Activated T-cell treated with anti-CD3 and anti-CD28 coated beads, Interleukin-2, amount 50 U/mL, for 72 hours (primary cell): Measurements from ENCODE around the gene ANKRD60. TPM values are rescaled to one million over a fixed set of nuclear protein-coding genes. Genes with fewer than 3 reads are reported as not detected.

Experiments used
- ATAC-seq, 2 donors: fragments of 150-1000 bp; cut with Tn5 transposase; replicated peaks in 1 of 2; 2 replicates each; pipeline ENCODE4 v1.10.0; 2021; ENCODE audit warnings: moderate library complexity in 2 of 2, mild to moderate bottlenecking in 1 of 2
- DNase-seq, 2 donors: peaks; one replicate each; pipeline ENCODE4 v3.0.0; 2021 to 2022; ENCODE audit warnings: mixed read lengths in 1 of 2
- H3K27ac Mint-ChIP-seq: one replicate; pipeline ENCODE4 v1.8.0; 2022; ENCODE audit warnings: mild to moderate bottlenecking, moderate library complexity, mixed read lengths
- H3K27me3 Mint-ChIP-seq: one replicate; pipeline ENCODE4 v1.8.0; 2022; ENCODE audit warnings: low read depth, mixed read lengths
- H3K36me3 Mint-ChIP-seq, 2 donors: one replicate each; pipeline ENCODE4 v1.8.0; 2022; ENCODE audit warnings: mixed read lengths in 2 of 2, mild to moderate bottlenecking in 1 of 2; ENCODE audit not compliant: insufficient read depth in 2 of 2
- H3K4me1 Mint-ChIP-seq: one replicate; pipeline ENCODE4 v1.8.0; 2022; ENCODE audit warnings: low read depth, mixed read lengths
- H3K4me3 Mint-ChIP-seq, 2 donors: one replicate each; pipeline ENCODE4 v1.8.0; 2022; ENCODE audit warnings: mild to moderate bottlenecking in 2 of 2, mixed read lengths in 2 of 2, moderate library complexity in 2 of 2
- H3K9me3 Mint-ChIP-seq, 2 donors: one replicate each; pipeline ENCODE4 v1.8.0; 2022; ENCODE audit warnings: mixed read lengths in 2 of 2
- total RNA-seq, 2 donors: library from RNA; stranded (reverse); gene quantifications; one replicate each; pipeline ENCODE4 v1.2.3, GENCODE V29; 2022

ANKRD60 gene
- total RNA-seq, 2 donors from 2014 or later = not detected

- peak in 1 of 2 donors; percentile 29 for ATAC-seq
- H3K4me1 Mint-ChIP-seq = no peaks in the 10 kb centered on the region
Measured at GRCh38 chr20:58192567-58192966, 35.9 kb downstream of the ANKRD60 start.

DNA sequence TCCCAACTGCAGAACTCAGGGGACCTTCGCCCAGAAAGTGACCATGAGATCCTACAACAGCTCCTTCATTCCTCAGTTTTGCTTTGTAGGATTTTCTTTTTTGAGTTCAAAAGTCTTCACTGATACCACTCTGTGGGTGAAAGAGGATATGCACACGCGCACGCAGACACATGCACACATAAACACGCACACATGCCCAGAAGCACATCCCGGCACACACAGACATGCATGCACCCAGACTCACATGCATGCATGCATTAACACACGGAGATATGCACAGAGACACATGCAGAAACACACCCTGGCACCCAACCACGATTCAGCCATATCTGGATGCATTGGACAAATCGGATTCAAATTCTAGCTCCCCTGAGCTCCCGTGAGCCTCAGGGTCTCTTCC is 36.4 kb downstream of the ANKRD60 start:
- peaks cover 4 to 5% of the 10 kb centered on the region in 2 donors for H3K9me3 Mint-ChIP-seq
- H3K27ac Mint-ChIP-seq = no peak overlapping the region
- H3K36me3 Mint-ChIP-seq = peaks cover 1 to 3% of the 10 kb centered on the region in 2 donors
- H3K27me3 Mint-ChIP-seq = peaks cover 8% of the 10 kb centered on the region
- ATAC-seq = no peak
- no peak overlapping the region for H3K4me3 Mint-ChIP-seq
- no peak for DNase-seq
- H3K4me1 Mint-ChIP-seq = no peaks in the 10 kb centered on the region

More at GRCh38 chr20:58192567-58192966, 35.9 kb downstream of the ANKRD60 start:
- H3K9me3 Mint-ChIP-seq = peaks cover 4 to 5% of the 10 kb centered on the region in 2 donors
- peaks cover 1 to 3% of the 10 kb centered on the region in 2 donors for H3K36me3 Mint-ChIP-seq
- no peak overlapping the region for H3K4me3 Mint-ChIP-seq
- DNase-seq = peak; percentile 38 to 52
- H3K27me3 Mint-ChIP-seq = peaks cover 8% of the 10 kb centered on the region
- no peak overlapping the region for H3K27ac Mint-ChIP-seq

GRCh38 chr20:58188527-58188926 is 39.9 kb downstream of the ANKRD60 start:
- Mint-ChIP-seq H3K27ac (no peak overlapping the region), H3K36me3 (peaks cover 2 to 3% of the 10 kb centered on the region in 2 donors), H3K4me3 (no peak overlapping the region), H3K27me3 (peaks cover 18% of the 10 kb centered on the region), H3K9me3 (peaks cover 0 to 2% of the 10 kb centered on the region in 2 donors), H3K4me1 (no peaks in the 10 kb centered on the region)
- no peak for ATAC-seq
- DNase-seq = no peak

- Mint-ChIP-seq H3K27me3 (peaks cover 37% of the 10 kb centered on the region), H3K4me3 (no peak overlapping the region), H3K9me3 (peaks cover 0 to 2% of the 10 kb centered on the region in 2 donors), H3K27ac (no peak overlapping the region), H3K4me1 (no peaks in the 10 kb centered on the region), H3K36me3 (peaks cover 2 to 3% of the 10 kb centered on the region in 2 donors)
- DNase-seq (no peak), ATAC-seq (no peak)
Measured at GRCh38 chr20:58184984-58185383, 43.5 kb downstream of the ANKRD60 start.

DNA sequence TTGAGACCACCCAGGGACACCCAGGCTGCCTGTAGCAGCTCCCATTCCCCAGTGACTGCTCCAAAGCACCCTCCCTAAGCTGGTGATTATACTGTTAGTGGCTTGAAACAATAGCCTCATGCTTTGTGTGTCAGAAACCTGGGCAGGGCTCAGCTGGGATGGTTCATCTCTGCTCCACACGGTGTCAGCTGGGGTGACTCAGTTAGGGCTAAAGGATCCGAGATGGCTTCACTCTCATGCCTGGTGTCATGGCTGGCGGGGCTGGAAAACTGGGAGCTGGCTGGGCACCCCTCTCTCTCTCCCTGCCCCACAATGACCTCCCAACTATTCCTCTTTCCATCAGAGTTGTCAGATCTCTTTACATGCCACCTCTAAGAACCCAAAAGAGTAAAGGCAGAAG is 44.4 kb downstream of the ANKRD60 start:
- Mint-ChIP-seq H3K9me3 (peaks cover 0 to 2% of the 10 kb centered on the region in 2 donors), H3K4me1 (no peaks in the 10 kb centered on the region), H3K27me3 (peaks cover 37% of the 10 kb centered on the region), H3K4me3 (no peak overlapping the region), H3K36me3 (peaks cover 2 to 3% of the 10 kb centered on the region in 2 donors), H3K27ac (no peak overlapping the region)
- no peak for ATAC-seq
- no peak for DNase-seq

DNA sequence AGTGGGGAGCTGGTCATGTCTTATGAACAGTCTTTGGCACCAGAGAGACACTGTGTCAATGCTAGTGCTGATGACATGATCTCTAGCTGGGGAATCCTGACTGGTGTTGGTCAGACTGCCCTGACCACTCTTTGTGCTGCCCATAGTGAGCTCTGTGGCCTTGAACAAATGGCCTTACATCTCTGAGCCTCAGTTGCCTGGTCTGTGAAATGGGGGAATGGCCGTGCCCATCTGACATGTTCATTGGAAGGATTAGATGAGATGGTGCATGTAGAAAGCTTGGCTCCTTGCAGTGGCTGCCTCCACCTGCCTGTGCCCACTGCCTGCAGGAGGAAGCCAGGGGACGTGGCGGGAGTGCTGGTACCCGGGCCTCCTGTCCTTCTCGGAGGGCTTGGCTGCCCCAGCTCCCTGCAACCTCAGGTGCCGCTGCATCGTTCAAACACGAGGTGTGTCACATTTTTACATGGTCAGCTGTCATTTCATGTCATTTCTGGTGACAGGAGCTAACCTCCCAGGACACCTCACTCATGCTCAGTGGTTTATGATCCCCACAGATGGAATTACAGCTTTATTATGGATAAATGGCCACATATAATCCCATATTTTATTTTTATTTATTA is 45.8 kb downstream of the ANKRD60 start:
- Mint-ChIP-seq H3K36me3 (peaks cover 2 to 3% of the 10 kb centered on the region in 2 donors), H3K4me1 (no peaks in the 10 kb centered on the region), H3K27ac (no peak overlapping the region), H3K9me3 (peaks cover 0 to 2% of the 10 kb centered on the region in 2 donors), H3K27me3 (peaks cover 36% of the 10 kb centered on the region), H3K4me3 (no peak overlapping the region)
- ATAC-seq (no peak), DNase-seq (no peak)

GRCh38 chr20:58179432-58180099 is 48.9 kb downstream of the ANKRD60 start:
- peaks cover 0 to under 1% of the 10 kb centered on the region in 2 donors for H3K9me3 Mint-ChIP-seq
- peak overlapping the region; percentile 52 to 62 for H3K4me3 Mint-ChIP-seq
- ATAC-seq = peak; percentile 86 to 89
- peak; percentile 61 to 82 for DNase-seq
- no peak overlapping the region for H3K27ac Mint-ChIP-seq
- H3K36me3 Mint-ChIP-seq = peaks cover under 1 to 2% of the 10 kb centered on the region in 2 donors
- no peaks in the 10 kb centered on the region for H3K4me1 Mint-ChIP-seq
- peaks cover 34% of the 10 kb centered on the region for H3K27me3 Mint-ChIP-seq

GRCh38 chr20:58179083-58179431 is 49.4 kb downstream of the ANKRD60 start:
- Mint-ChIP-seq H3K4me1 (no peaks in the 10 kb centered on the region), H3K36me3 (no peaks in the 10 kb centered on the region), H3K27me3 (peaks cover 31% of the 10 kb centered on the region), H3K9me3 (no peaks in the 10 kb centered on the region), H3K4me3 (peak overlapping the region; percentile 52 to 62), H3K27ac (no peak overlapping the region)
- DNase-seq = no peak
- ATAC-seq = peak; percentile 6 to 9

DNA sequence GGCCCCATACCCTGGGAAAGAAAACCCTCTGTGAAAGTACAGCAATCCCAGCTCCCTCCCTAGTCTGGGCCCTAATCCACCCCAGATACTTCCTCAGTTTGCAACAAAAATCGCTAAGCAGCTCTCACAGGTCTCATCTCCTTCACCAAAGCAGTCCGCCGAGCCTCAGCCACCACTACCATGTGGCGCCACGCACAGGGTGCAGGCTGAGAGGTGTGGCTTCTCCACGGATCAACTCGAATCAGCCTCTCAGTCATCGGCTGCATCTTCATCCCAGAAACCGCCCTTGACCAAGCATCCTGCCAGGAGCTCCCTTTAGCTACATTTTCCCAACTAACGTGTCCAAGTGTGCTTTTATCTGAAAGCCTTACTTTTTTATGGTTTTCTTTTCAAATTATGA is 50.7 kb downstream of the ANKRD60 start:
- Mint-ChIP-seq H3K36me3 (no peaks in the 10 kb centered on the region), H3K9me3 (no peaks in the 10 kb centered on the region), H3K27me3 (peaks cover 24% of the 10 kb centered on the region), H3K27ac (no peak overlapping the region), H3K4me1 (no peaks in the 10 kb centered on the region), H3K4me3 (no peak overlapping the region)
- ATAC-seq (no peak), DNase-seq (no peak)

DNA sequence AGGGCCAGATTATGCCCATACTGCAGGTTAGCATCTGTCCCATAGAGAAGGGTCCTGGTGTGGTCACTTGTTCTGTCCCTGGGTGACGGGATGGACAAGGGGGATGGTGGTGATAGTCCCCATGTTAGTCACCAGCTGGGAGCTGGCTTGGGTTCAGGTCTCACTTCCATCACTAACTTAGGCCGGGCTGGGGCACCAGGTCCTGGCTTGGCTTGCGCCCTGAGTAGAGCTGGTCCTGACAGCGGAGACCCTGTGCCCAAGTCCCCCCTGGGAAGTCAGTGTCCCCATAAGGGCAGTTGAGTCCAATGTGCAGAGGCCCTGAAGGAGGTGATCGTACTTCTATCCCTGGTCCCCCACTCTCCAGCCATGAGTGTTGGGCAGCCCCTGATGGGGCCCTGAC is 52.6 kb downstream of the ANKRD60 start:
- no peak for ATAC-seq
- H3K27me3 Mint-ChIP-seq = peaks cover 7% of the 10 kb centered on the region
- no peaks in the 10 kb centered on the region for H3K36me3 Mint-ChIP-seq
- H3K27ac Mint-ChIP-seq = no peak overlapping the region
- no peaks in the 10 kb centered on the region for H3K4me1 Mint-ChIP-seq
- H3K9me3 Mint-ChIP-seq = no peaks in the 10 kb centered on the region
- no peak for DNase-seq
- H3K4me3 Mint-ChIP-seq = no peak overlapping the region

GRCh38 chr20:58175425-58175824 is 53.0 kb downstream of the ANKRD60 start:
- no peak for ATAC-seq
- H3K27me3 Mint-ChIP-seq = peaks cover 7% of the 10 kb centered on the region
- H3K4me1 Mint-ChIP-seq = no peaks in the 10 kb centered on the region
- no peak overlapping the region for H3K27ac Mint-ChIP-seq
- no peak overlapping the region for H3K4me3 Mint-ChIP-seq
- no peaks in the 10 kb centered on the region for H3K36me3 Mint-ChIP-seq
- DNase-seq = no peak
- no peaks in the 10 kb centered on the region for H3K9me3 Mint-ChIP-seq

DNA sequence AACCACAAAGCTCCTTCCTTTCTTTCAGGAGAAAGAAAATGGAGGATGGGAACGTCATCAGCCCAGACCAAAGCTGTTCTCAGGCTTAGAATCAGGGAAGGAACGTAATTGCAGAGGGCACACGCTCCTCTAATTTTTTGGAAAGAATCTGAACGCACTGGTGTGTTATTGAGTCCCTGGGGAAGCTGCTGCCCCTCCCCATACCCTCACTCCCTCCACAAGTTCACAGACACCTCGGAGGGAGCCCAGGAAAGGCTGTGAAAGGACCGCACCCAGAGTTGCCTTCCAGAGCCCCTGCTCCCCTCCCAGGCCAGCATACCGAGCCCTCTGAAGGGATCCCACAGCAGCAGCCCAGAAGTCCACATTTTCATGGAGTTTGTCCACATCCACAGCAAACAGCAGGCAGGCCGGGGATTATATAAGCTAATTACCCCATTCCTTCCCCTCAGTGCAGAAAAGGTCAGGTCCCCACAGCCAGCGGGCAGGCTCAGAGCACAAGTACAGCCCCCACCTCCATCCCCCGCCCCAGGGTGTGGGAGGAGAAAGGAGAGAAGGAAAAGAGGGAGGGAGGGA is 53.7 kb downstream of the ANKRD60 start:
- no peak overlapping the region for H3K27ac Mint-ChIP-seq
- H3K4me3 Mint-ChIP-seq = no peak overlapping the region
- no peaks in the 10 kb centered on the region for H3K9me3 Mint-ChIP-seq
- DNase-seq (no peak), ATAC-seq (no peak)
- peaks cover 7% of the 10 kb centered on the region for H3K27me3 Mint-ChIP-seq
- H3K4me1 Mint-ChIP-seq = no peaks in the 10 kb centered on the region
- no peaks in the 10 kb centered on the region for H3K36me3 Mint-ChIP-seq

DNA sequence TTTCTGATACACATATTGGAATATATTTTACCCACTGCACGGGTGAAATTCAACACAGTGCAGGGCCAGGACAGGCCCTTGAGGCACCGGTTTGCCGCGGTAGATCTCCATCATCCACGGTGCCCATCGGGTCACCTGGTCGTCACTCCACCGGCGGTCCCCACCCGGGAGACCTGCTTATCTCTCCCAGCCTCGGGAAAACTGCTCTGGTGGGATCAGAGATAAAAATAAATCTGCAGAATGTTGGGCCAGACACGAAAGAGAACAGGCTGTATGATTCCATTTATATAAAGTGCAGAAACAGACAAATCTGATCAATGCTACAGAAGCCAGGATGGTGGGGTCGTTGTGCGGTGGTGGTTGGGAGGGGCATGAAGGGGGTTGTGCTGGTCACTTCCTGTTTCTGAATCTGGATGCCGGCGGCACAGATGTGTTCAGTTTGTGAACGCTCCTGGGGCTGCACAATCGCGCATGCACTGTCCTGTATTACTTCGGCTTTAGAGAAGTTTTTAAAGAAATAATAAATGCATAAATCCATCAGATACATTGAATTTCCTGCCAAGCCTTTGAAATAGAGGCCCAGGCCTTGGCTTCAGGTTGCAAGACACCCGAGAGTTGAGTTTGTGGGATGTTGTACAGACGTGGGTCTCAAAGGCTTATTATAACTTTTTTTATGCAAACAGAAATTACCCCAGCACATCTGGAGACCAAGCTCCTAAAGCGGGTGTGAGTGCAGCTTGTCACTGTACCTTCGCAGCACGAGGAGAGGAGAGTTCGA is 54.3 kb downstream of the ANKRD60 start:
- no peaks in the 10 kb centered on the region for H3K9me3 Mint-ChIP-seq
- no peak overlapping the region for H3K4me3 Mint-ChIP-seq
- H3K27ac Mint-ChIP-seq = no peak overlapping the region
- peaks cover 7% of the 10 kb centered on the region for H3K27me3 Mint-ChIP-seq
- no peaks in the 10 kb centered on the region for H3K36me3 Mint-ChIP-seq
- no peak for DNase-seq
- no peaks in the 10 kb centered on the region for H3K4me1 Mint-ChIP-seq
- ATAC-seq = no peak
